ENCODE data around the gene ACTMAP. TPM values are rescaled to one million over a fixed set of nuclear protein-coding genes. Genes with fewer than 3 reads are reported as not detected.
A peak's percentile ranks its signal among the peaks of the same experiment; 100 is the strongest.

ACTMAP gene
- total RNA-seq, 1 experiment from 2014 or later = 28.0 TPM

GRCh38 chr19:40692212-40692551, 58.1 kb downstream of the ACTMAP start:
- intact Hi-C loops (cut with micrococcal nuclease; ENCODE audit: unreplicated experiment) = no loop called here
- Mint-ChIP-seq H3K4me3 (ENCODE audit: unreplicated experiment) (peak overlapping the region; percentile 20), H3K36me3 (ENCODE audit: insufficient read depth, unreplicated experiment) (peaks cover 27% of the 10 kb centered on the region), H3K27ac (ENCODE audit: unreplicated experiment) (peak overlapping the region; percentile 19), H3K27me3 (ENCODE audit: insufficient read depth, unreplicated experiment) (no peaks in the 10 kb centered on the region), H3K4me1 (ENCODE audit: low read depth, unreplicated experiment) (peaks cover 5% of the 10 kb centered on the region), H3K9me3 (ENCODE audit: unreplicated experiment) (no peaks in the 10 kb centered on the region)
- Histone ChIP-seq H3K36me3 (ENCODE audit: control insufficient read depth, insufficient read depth, low read length) (peaks cover 1% of the 10 kb centered on the region; the same call in 1 of the 2 replicates), H3K4me3 (ENCODE audit: low read depth, low read length) (no peak overlapping the region), H3K27me3 (replicated peaks; ENCODE audit: control insufficient read depth, insufficient read depth, low read length) (no peaks in the 10 kb centered on the region), H3K4me1 (peaks cover 24% of the 10 kb centered on the region), H3K9me3 (no peaks in the 10 kb centered on the region)
- DNase-seq = no peak
- ChIA-PET POLR2A (interaction anchor here (2.0 to 2.3 kb wide), 2 partner anchors 58 to 86 kb away, joined by 16 to 20 read pairs; partner anchors contain the start of genes ACTMAP, RAB4B and SNRPA), CTCF (no interaction called here)
- no peak for TF ChIP-seq CTCF (IDR thresholded peaks at IDR 0.05; ENCODE audit: insufficient read depth in 1 of 2, low read depth in 1 of 2, low read length in 1 of 2, severe bottlenecking in 1 of 2, unreplicated experiment in 1 of 2)
- BruUV-seq (replicated peaks) = no TSS peak

GRCh38 chr19:40691421-40692211, 58.7 kb downstream of the ACTMAP start:
- peak in 1 of 2 experiments; percentile 18 for DNase-seq
- TF ChIP-seq CTCF (IDR thresholded peaks at IDR 0.05; ENCODE audit: insufficient read depth in 1 of 2, low read depth in 1 of 2, low read length in 1 of 2, severe bottlenecking in 1 of 2, unreplicated experiment in 1 of 2) = no peak
- no peaks in the 10 kb centered on the region for H3K27me3 ChIP-seq (replicated peaks; ENCODE audit: control insufficient read depth, insufficient read depth, low read length)
- Mint-ChIP-seq H3K27me3 (ENCODE audit: insufficient read depth, unreplicated experiment) (no peaks in the 10 kb centered on the region), H3K36me3 (ENCODE audit: insufficient read depth, unreplicated experiment) (peaks cover 27% of the 10 kb centered on the region), H3K9me3 (ENCODE audit: unreplicated experiment) (no peaks in the 10 kb centered on the region), H3K27ac (ENCODE audit: unreplicated experiment) (peak overlapping the region; percentile 100), H3K4me3 (ENCODE audit: unreplicated experiment) (no peak overlapping the region), H3K4me1 (ENCODE audit: low read depth, unreplicated experiment) (peaks cover 5% of the 10 kb centered on the region)
- H3K4me1 ChIP-seq = peaks cover 24% of the 10 kb centered on the region
- intact Hi-C loops (cut with micrococcal nuclease; ENCODE audit: unreplicated experiment) = loop anchor here (2.0 kb wide), 1 partner anchor 59 kb away; the partner anchor contains the start of genes ACTMAP and SNRPA
- H3K36me3 ChIP-seq (ENCODE audit: control insufficient read depth, insufficient read depth, low read length) = peaks cover 1% of the 10 kb centered on the region; the same call in 1 of the 2 replicates
- CTCF ChIA-PET = interaction anchor here (1.0 to 1.5 kb wide), 2 partner anchors 11 to 107 kb away, joined by 3 to 5 read pairs; partner anchors contain the start of gene EGLN2
- H3K4me3 ChIP-seq (ENCODE audit: low read depth, low read length) = peak overlapping the region; percentile 58
- BruUV-seq (replicated peaks) = no TSS peak
- no peaks in the 10 kb centered on the region for H3K9me3 ChIP-seq
- POLR2A ChIA-PET = interaction anchor here (0.6 to 2.3 kb wide), 8 partner anchors 25 to 107 kb away, joined by 3 to 20 read pairs (median 8); partner anchors contain the start of genes ACTMAP, COQ8B, EGLN2 and ITPKC

Other genes starting within 250 kb of the ACTMAP start
- 81.6 and 82.6 TPM in 2 replicates for gene SHKBP1, start 173.6 kb downstream of the ACTMAP start, total RNA-seq (2022)
- 25.5 and 30.8 TPM in 2 replicates for gene LTBP4, start 149.1 kb downstream of the ACTMAP start, total RNA-seq (2022)
- 21.1 and 22.0 TPM in 2 replicates for gene NUMBL, start 59.8 kb downstream of the ACTMAP start, total RNA-seq (2022)
- 30.9 and 35.7 TPM in 2 replicates for gene COQ8B, start 33.6 kb downstream of the ACTMAP start, total RNA-seq (2022)
- 28.5 and 31.2 TPM in 2 replicates for gene ITPKC, start 33.4 kb downstream of the ACTMAP start, total RNA-seq (2022)
- gene SNRPA, start 726 bp upstream of the ACTMAP start, total RNA-seq (2022) = 133 and 134 TPM in 2 replicates
- 1.1 and 1.3 TPM in 2 replicates for gene MIA, start 25.0 kb upstream of the ACTMAP start, total RNA-seq (2022)
- gene RAB4B, start 27.8 kb upstream of the ACTMAP start, total RNA-seq (2022) = 19.9 and 21.5 TPM in 2 replicates
- gene EGLN2, start 48.7 kb upstream of the ACTMAP start, total RNA-seq (2022) = 135 and 144 TPM in 2 replicates
- not detected in 2 replicates for gene CYP2A6, start 100.0 kb upstream of the ACTMAP start, total RNA-seq (2022)
- gene CYP2A7, start 131.8 kb upstream of the ACTMAP start, total RNA-seq (2022) = not detected in 2 replicates
- 0.32 and 0.37 TPM in 2 replicates for gene CYP2B6, start 240.8 kb upstream of the ACTMAP start, total RNA-seq (2022)

All from Caco-2 (cell line).